HEK293T (cell line): ENCODE measurements around the gene SREBF2.

ENCODE experiments used
- ARNT ChIP-seq: fragments of 450-650 bp; IDR thresholded peaks from 2 replicates; pipeline ENCODE4 v1.6.1; 2017; ENCODE audit warnings: mild to moderate bottlenecking
- BHLHE40 ChIP-seq: fragments of 450-650 bp; IDR thresholded peaks from 2 replicates; pipeline ENCODE4 v1.6.1; 2016; ENCODE audit warnings: mild to moderate bottlenecking, moderate library complexity, borderline replicate concordance
- ELF4 ChIP-seq: fragments of 450-650 bp; IDR thresholded peaks from 2 replicates; pipeline ENCODE4 v1.6.1; 2017; ENCODE audit warnings: antibody characterized with exemption
- FOXA1 ChIP-seq: fragments of 450-650 bp; IDR thresholded peaks from 2 replicates; pipeline ENCODE4 v1.6.1; 2016; ENCODE audit warnings: mild to moderate bottlenecking
- FOXK2 ChIP-seq: fragments of 450-650 bp; IDR thresholded peaks from 2 replicates; pipeline ENCODE4 v1.6.1; 2016; ENCODE audit warnings: mild to moderate bottlenecking
- FOXM1 ChIP-seq: fragments of 450-650 bp; IDR thresholded peaks from 2 replicates; pipeline ENCODE4 v1.6.1; 2017; ENCODE audit warnings: mild to moderate bottlenecking, borderline replicate concordance
- HDGF ChIP-seq: fragments of 450-650 bp; IDR thresholded peaks from 2 replicates; pipeline ENCODE4 v1.6.1; 2017; ENCODE audit warnings: antibody characterized with exemption, borderline replicate concordance
- L3MBTL2 ChIP-seq: fragments of 450-650 bp; conservative IDR thresholded peaks from 2 replicates; pipeline ENCODE4 v1.6.1; 2016; ENCODE audit warnings: mild to moderate bottlenecking
- LEF1 ChIP-seq: fragments of 450-650 bp; IDR thresholded peaks from 2 replicates; pipeline ENCODE4 v1.6.1; 2017; ENCODE audit warnings: mild to moderate bottlenecking, borderline replicate concordance
- NFRKB ChIP-seq: fragments of 450-650 bp; IDR thresholded peaks from 2 replicates; pipeline ENCODE4 v1.6.1; 2016; ENCODE audit warnings: mild to moderate bottlenecking, moderate library complexity
- SP1 ChIP-seq: fragments of 450-650 bp; IDR thresholded peaks from 2 replicates; pipeline ENCODE4 v1.6.1; 2017
- TARDBP ChIP-seq: fragments of 450-650 bp; IDR thresholded peaks from 2 replicates; pipeline ENCODE4 v1.6.1; 2016
- ZNF384 ChIP-seq: fragments of 450-650 bp; IDR thresholded peaks from 2 replicates; pipeline ENCODE4 v1.6.1; 2016
- TF ChIP-seq, protein P1 (sequence below): fragments of 450-650 bp; IDR thresholded peaks from 2 replicates; pipeline ENCODE4 v1.6.1; 2016

DNA sequence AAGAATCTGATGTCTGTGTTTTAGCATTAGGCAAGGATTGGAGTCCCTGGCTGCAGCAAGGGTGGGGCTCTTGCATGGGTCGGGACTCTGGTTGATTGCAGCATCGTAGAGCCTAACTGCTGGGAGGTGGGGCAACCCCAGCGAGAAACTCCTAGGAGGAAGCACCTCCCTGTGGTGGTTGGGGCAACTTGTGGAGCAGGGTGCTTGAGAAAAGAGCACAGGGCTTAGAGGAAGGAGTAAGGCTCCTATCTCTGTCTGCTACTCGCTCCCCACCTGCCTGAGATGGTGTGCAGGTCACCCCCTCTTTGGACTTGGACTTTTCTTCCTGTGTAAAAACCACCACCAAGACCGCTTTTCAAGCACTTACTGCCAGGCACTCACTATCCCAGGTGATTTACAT is 15.6 kb downstream of the SREBF2 start:
- no peak for TF ChIP-seq ELF4
- no peak for TF ChIP-seq ZNF384
- TF ChIP-seq FOXA1, result no peak
- TF ChIP-seq HDGF, result no peak
- no peak for TF ChIP-seq SP1
- no peak for TF ChIP-seq NFRKB
- TF ChIP-seq FOXM1, result no peak
- no peak for TF ChIP-seq BHLHE40
- TF ChIP-seq L3MBTL2, result no peak
- no peak for TF ChIP-seq FOXK2
- TF ChIP-seq, protein P1, sequence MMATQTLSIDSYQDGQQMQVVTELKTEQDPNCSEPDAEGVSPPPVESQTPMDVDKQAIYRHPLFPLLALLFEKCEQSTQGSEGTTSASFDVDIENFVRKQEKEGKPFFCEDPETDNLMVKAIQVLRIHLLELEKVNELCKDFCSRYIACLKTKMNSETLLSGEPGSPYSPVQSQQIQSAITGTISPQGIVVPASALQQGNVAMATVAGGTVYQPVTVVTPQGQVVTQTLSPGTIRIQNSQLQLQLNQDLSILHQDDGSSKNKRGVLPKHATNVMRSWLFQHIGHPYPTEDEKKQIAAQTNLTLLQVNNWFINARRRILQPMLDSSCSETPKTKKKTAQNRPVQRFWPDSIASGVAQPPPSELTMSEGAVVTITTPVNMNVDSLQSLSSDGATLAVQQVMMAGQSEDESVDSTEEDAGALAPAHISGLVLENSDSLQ, result no peak
- no peak for TF ChIP-seq TARDBP
- TF ChIP-seq ARNT, result no peak
- TF ChIP-seq LEF1, result no peak
